Neuronal stem cell (in vitro differentiated cells): Measurements from ENCODE around the gene CTNND2.

Experiments used
- DNase-seq: peaks from one replicate; pipeline ENCODE4 v3.0.0-alpha.2; 2013; ENCODE audit warnings: low spot score
- H2AFZ ChIP-seq: one replicate; pipeline ENCODE4 v1.6.1; 2013; ENCODE audit warnings: mild to moderate bottlenecking, low read length, inconsistent platforms
- H2AK5ac ChIP-seq: 2 replicates; pipeline ENCODE4 v1.6.1; 2013; ENCODE audit warnings: low read depth, mild to moderate bottlenecking, inconsistent platforms, low read length, moderate library complexity, mixed read lengths
- H2BK120ac ChIP-seq: 2 replicates; pipeline ENCODE4 v1.6.1; 2013; ENCODE audit warnings: low read depth, mild to moderate bottlenecking, inconsistent platforms, low read length, moderate library complexity, mixed read lengths
- H2BK12ac ChIP-seq: one replicate; pipeline ENCODE4 v1.6.1; 2013; ENCODE audit warnings: low read length, inconsistent platforms
- H2BK15ac ChIP-seq: 2 replicates; pipeline ENCODE4 v1.6.1; 2013; ENCODE audit warnings: mild to moderate bottlenecking, low read length, inconsistent platforms, mixed read lengths
- H2BK5ac ChIP-seq: one replicate; pipeline ENCODE4 v1.6.1; 2013; ENCODE audit warnings: inconsistent platforms, mild to moderate bottlenecking, low read length, moderate library complexity
- H3K14ac ChIP-seq: one replicate; pipeline ENCODE4 v1.6.1; 2013; ENCODE audit warnings: low read length, inconsistent platforms
- H3K18ac ChIP-seq: 2 replicates; pipeline ENCODE4 v1.6.1; 2013; ENCODE audit warnings: low read length, inconsistent platforms
- H3K23ac ChIP-seq: 2 replicates; pipeline ENCODE4 v1.6.1; 2013; ENCODE audit warnings: low read depth, mild to moderate bottlenecking, mixed read lengths, low read length, inconsistent platforms; ENCODE audit not compliant: poor library complexity
- H3K27ac ChIP-seq: replicated peaks from 3 replicates; pipeline ENCODE4 v1.5.1; 2013; ENCODE audit warnings: low read length, inconsistent platforms
- H3K27me3 ChIP-seq, 3 experiments: 2 replicates each; pipeline ENCODE4 v1.6.1; 2013; ENCODE audit warnings: low read length in 3 of 3, mild to moderate bottlenecking in 2 of 3, inconsistent platforms in 1 of 3, low read depth in 1 of 3, mixed read lengths in 1 of 3, moderate library complexity in 1 of 3; ENCODE audit not compliant: control insufficient read depth in 3 of 3, insufficient read depth in 3 of 3
- H3K36me3 ChIP-seq, 2 donors: replicated peaks in 1 of 2; 2 replicates each; pipeline ENCODE4 v1.6.1; 2013; ENCODE audit warnings: low read length in 2 of 2; ENCODE audit not compliant: control insufficient read depth in 2 of 2, insufficient read depth in 2 of 2
- H3K4ac ChIP-seq: 2 replicates; pipeline ENCODE4 v1.6.1; 2013; ENCODE audit warnings: inconsistent platforms, mild to moderate bottlenecking, low read length, moderate library complexity
- H3K4me1 ChIP-seq, 2 donors: 1 replicate in 1 of 2; 2 replicates in 1 of 2; pipeline ENCODE4 v1.6.1; 2013; ENCODE audit warnings: low read length in 2 of 2, low read depth in 1 of 2; ENCODE audit not compliant: control insufficient read depth in 2 of 2, insufficient read depth in 1 of 2
- H3K4me2 ChIP-seq: one replicate; pipeline ENCODE4 v1.6.1; 2013; ENCODE audit warnings: mild to moderate bottlenecking, low read length, inconsistent platforms; ENCODE audit not compliant: insufficient read depth, poor library complexity, severe bottlenecking
- H3K4me3 ChIP-seq, 2 donors: 2 replicates each; pipeline ENCODE4 v1.5.1; 2013; ENCODE audit warnings: low read length in 2 of 2, mild to moderate bottlenecking in 2 of 2, inconsistent platforms in 1 of 2, moderate library complexity in 1 of 2
- H3K79me1 ChIP-seq: one replicate; pipeline ENCODE4 v1.6.1; 2013; ENCODE audit warnings: low read depth, mild to moderate bottlenecking, inconsistent platforms, low read length, moderate library complexity
- H3K9ac ChIP-seq: one replicate; pipeline ENCODE4 v1.6.1; 2013; ENCODE audit warnings: mild to moderate bottlenecking, low read depth, low read length, inconsistent platforms; ENCODE audit not compliant: poor library complexity
- H3K9me3 ChIP-seq, 2 donors: replicated peaks in 1 of 2; 2 replicates each; pipeline versions ENCODE3 to v1.6.1; 2013; ENCODE audit warnings: low read length in 2 of 2, mild to moderate bottlenecking in 2 of 2, inconsistent platforms in 1 of 2, low read depth in 1 of 2, mixed read lengths in 1 of 2, moderate library complexity in 1 of 2; ENCODE audit not compliant: control insufficient read depth in 2 of 2, insufficient read depth in 1 of 2
- H4K8ac ChIP-seq: one replicate; pipeline ENCODE4 v1.6.1; 2013; ENCODE audit warnings: low read depth, mild to moderate bottlenecking, inconsistent platforms, low read length, moderate library complexity
- H4K91ac ChIP-seq: one replicate; pipeline ENCODE4 v1.6.1; 2013; ENCODE audit warnings: low read length, low read depth, mild to moderate bottlenecking, inconsistent platforms; ENCODE audit not compliant: poor library complexity
- WGBS, 2 donors: extraction: QIAGEN DNeasy Blood & Tissue Kit; methylation state at CpG; one replicate each; pipeline ENCODE4 v1.1.7; 2013; ENCODE audit warnings: missing lambda C conversion rate in 2 of 2, mixed read lengths in 1 of 2; ENCODE audit not compliant: insufficient read length in 2 of 2, insufficient replicate concordance in 1 of 2; ENCODE audit errors: extremely low coverage in 2 of 2; 5-methylcytosine and 5-hydroxymethylcytosine counted together

CTNND2 gene

GRCh38 chr5:11809407-11809806, 94.8 kb downstream of the CTNND2 start:
- no CpG with 5 or more reads among the region's 3 CpGs for WGBS, 2 donors
- Histone ChIP-seq H4K8ac (no peak overlapping the region), H4K91ac (no peak overlapping the region), H2BK12ac (no peak overlapping the region), H3K23ac (no peak overlapping the region), H2AK5ac (no peak overlapping the region), H2BK15ac (no peak overlapping the region), H3K4me1 (no peaks in the 10 kb centered on the region), H3K27ac (no peak overlapping the region), H3K9me3 (no peaks in the 10 kb centered on the region), H3K36me3 (no peaks in the 10 kb centered on the region), H2BK120ac (no peak overlapping the region), H2BK5ac (no peak overlapping the region), H3K4ac (no peak overlapping the region), H3K27me3 (no peaks in the 10 kb centered on the region), H3K79me1 (no peaks in the 10 kb centered on the region), H3K4me2 (no peak overlapping the region), H3K4me3 (no peak overlapping the region), H3K9ac (no peak overlapping the region), H3K14ac (no peak overlapping the region), H2AFZ (no peak overlapping the region), H3K18ac (no peak overlapping the region)
- DNase-seq: no peak

- no peak overlapping the region for H3K9ac ChIP-seq
- no peaks in the 10 kb centered on the region for H3K9me3 ChIP-seq
- H3K79me1 ChIP-seq: no peaks in the 10 kb centered on the region
- no peaks in the 10 kb centered on the region for H3K4me1 ChIP-seq
- H4K91ac ChIP-seq: no peak overlapping the region
- H3K23ac ChIP-seq: no peak overlapping the region
- H3K4me3 ChIP-seq: no peak overlapping the region
- no peak overlapping the region for H2AK5ac ChIP-seq
- H3K4ac ChIP-seq: no peak overlapping the region
- H3K27ac ChIP-seq: no peak overlapping the region
- no peak overlapping the region for H2BK5ac ChIP-seq
- no peaks in the 10 kb centered on the region for H3K36me3 ChIP-seq
- DNase-seq: no peak
- WGBS, 2 donors: no CpG with 5 or more reads among the region's 7 CpGs
- no peak overlapping the region for H2BK15ac ChIP-seq
- no peak overlapping the region for H4K8ac ChIP-seq
- H2BK12ac ChIP-seq: no peak overlapping the region
- no peak overlapping the region for H3K18ac ChIP-seq
- H2BK120ac ChIP-seq: no peak overlapping the region
- no peak overlapping the region for H3K14ac ChIP-seq
- H3K27me3 ChIP-seq: no peaks in the 10 kb centered on the region
- H3K4me2 ChIP-seq: no peak overlapping the region
- H2AFZ ChIP-seq: peak overlapping the region; percentile 5
Observed at GRCh38 chr5:11803436-11803835, 100.8 kb downstream of the CTNND2 start.

GRCh38 chr5:11801061-11801460, 103.2 kb downstream of the CTNND2 start:
- H2AK5ac ChIP-seq: no peak overlapping the region
- H3K27ac ChIP-seq: no peak overlapping the region
- H2BK15ac ChIP-seq: no peak overlapping the region
- no CpG with 5 or more reads among the region's 2 CpGs for WGBS, 2 donors
- no peaks in the 10 kb centered on the region for H3K79me1 ChIP-seq
- H3K4me2 ChIP-seq: no peak overlapping the region
- H2BK120ac ChIP-seq: no peak overlapping the region
- H4K8ac ChIP-seq: no peak overlapping the region
- no peak overlapping the region for H3K23ac ChIP-seq
- H3K4ac ChIP-seq: no peak overlapping the region
- no peak overlapping the region for H3K4me3 ChIP-seq
- peaks cover 1 to 4% of the 10 kb centered on the region in 2 donors for H3K4me1 ChIP-seq
- no peaks in the 10 kb centered on the region for H3K9me3 ChIP-seq
- H3K14ac ChIP-seq: no peak overlapping the region
- no peak overlapping the region for H3K18ac ChIP-seq
- no peak overlapping the region for H2BK12ac ChIP-seq
- no peaks in the 10 kb centered on the region for H3K36me3 ChIP-seq
- no peak overlapping the region for H4K91ac ChIP-seq
- H2BK5ac ChIP-seq: no peak overlapping the region
- H3K9ac ChIP-seq: no peak overlapping the region
- no peak overlapping the region for H2AFZ ChIP-seq
- no peaks in the 10 kb centered on the region for H3K27me3 ChIP-seq
- DNase-seq: no peak

GRCh38 chr5:11797132-11797531, 107.1 kb downstream of the CTNND2 start:
- Histone ChIP-seq H2AK5ac (no peak overlapping the region), H3K27me3 (no peaks in the 10 kb centered on the region), H2BK5ac (no peak overlapping the region), H3K4me3 (no peak overlapping the region), H3K27ac (no peak overlapping the region), H3K23ac (no peak overlapping the region), H2BK120ac (no peak overlapping the region), H2BK12ac (no peak overlapping the region), H3K36me3 (no peaks in the 10 kb centered on the region), H3K79me1 (no peaks in the 10 kb centered on the region), H3K9me3 (no peaks in the 10 kb centered on the region), H3K9ac (no peak overlapping the region), H3K4ac (no peak overlapping the region), H4K8ac (no peak overlapping the region), H4K91ac (no peak overlapping the region), H3K14ac (no peak overlapping the region), H2AFZ (no peak overlapping the region), H3K18ac (no peak overlapping the region), H3K4me2 (no peak overlapping the region), H3K4me1 (peaks cover 2 to 10% of the 10 kb centered on the region in 2 donors), H2BK15ac (no peak overlapping the region)
- DNase-seq: no peak
- WGBS, 2 donors: no CpG with 5 or more reads among the region's 4 CpGs
